ENCODE data around the gene RRP12.

DNA sequence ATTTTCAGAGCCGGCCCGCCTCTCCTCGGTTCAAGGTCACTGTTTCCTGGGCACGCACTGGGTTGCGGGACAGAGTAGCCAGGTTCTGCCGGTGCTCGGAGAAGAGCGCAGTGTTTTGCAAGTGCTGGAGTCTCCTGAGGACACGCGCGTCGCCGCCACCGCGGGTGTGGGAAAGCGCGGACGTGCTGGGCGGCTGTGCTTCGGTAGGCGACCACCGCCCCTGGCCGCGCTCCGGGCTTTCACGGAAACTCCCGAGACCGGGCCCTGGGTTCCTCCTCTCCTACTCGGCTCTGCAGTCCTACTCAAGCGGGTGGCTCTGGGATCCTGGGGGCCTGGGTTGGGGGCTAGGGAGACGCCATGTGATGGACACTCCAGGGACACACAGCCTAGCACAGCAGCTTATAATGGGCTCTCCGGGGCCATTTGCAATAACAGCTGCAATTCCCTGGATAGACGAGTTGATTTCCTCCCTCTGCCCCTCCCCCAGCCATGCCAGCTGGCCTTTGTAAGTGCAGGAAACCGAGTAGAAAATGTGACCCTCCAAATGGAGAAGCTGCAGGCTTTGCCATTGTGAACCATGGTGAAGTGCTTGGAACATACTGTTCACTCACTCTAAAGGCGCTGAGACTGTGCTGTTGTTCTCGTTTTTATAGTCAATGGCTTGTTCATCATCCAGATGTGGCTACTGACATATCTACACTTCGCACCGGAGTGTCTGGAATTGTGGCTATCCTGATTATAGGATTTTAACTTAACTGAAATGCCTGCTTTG, 79.9 kb downstream of the RRP12 start:
- TF ChIP-seq, protein P1, sequence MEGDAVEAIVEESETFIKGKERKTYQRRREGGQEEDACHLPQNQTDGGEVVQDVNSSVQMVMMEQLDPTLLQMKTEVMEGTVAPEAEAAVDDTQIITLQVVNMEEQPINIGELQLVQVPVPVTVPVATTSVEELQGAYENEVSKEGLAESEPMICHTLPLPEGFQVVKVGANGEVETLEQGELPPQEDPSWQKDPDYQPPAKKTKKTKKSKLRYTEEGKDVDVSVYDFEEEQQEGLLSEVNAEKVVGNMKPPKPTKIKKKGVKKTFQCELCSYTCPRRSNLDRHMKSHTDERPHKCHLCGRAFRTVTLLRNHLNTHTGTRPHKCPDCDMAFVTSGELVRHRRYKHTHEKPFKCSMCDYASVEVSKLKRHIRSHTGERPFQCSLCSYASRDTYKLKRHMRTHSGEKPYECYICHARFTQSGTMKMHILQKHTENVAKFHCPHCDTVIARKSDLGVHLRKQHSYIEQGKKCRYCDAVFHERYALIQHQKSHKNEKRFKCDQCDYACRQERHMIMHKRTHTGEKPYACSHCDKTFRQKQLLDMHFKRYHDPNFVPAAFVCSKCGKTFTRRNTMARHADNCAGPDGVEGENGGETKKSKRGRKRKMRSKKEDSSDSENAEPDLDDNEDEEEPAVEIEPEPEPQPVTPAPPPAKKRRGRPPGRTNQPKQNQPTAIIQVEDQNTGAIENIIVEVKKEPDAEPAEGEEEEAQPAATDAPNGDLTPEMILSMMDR (IDR thresholded peaks at IDR 0.05) = no peak
- TF ChIP-seq POLR2A (IDR thresholded peaks at IDR 0.05) = no peak

Data from heart left ventricle (tissue), 13 donors.